GM18507 (cell line): Measurements from ENCODE around the gene GXYLT2.

Experiments
- DNase-seq: peaks from one replicate; pipeline ENCODE4 v3.0.0; 2011; ENCODE audit warnings: low read depth; ENCODE audit not compliant: insufficient read length; ENCODE audit errors: extremely low spot score
- FAIRE-seq: peaks from 2 replicates; lab custom pipeline; 2011; peaks lifted over from hg19 to GRCh38; lab: Jason Lieb, UNC

The GXYLT2 gene

DNA sequence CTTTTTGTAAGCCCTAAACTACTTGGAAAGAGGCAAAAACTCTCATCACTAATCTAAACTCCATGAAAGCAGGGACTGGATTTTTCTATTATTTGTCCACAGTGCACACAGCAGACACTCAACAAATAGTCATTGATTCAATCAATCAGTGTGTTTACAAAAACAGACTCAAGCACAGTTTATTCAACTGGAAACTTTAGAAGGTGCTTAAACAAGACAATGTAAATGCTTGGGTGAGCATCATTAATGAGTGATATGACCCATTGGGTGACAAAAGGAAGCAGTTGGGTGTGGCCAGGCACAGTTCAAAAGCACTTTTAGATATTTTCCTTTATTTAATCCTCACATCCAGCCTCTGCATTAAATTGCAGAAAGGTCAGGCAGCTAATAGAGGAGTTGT lies 76.8 kb downstream of the GXYLT2 start:
- FAIRE-seq, result peak; percentile 45
- no peak for DNase-seq

DNA sequence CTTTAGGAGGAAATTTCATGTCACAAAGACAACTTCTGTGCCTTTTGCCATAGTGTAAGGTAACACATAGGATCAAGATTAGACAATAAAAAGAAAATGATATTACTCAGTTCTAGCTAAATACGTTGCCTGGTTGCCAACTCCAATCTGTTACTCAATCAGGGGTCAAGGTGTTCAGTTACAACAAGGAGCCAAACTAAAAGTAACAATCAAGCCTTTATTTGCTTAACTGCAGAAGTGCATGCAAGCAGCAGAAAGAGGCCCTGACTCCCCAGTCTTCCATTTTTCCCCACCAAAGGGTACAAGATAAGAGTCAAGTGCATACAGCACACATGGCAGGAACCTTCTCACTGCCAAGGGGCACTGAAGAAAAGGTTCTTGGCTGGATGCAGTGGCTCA lies 80.4 kb downstream of the GXYLT2 start:
- no peak for FAIRE-seq

GRCh38 chr3:72969766-72970165 lies 81.9 kb downstream of the GXYLT2 start:
- FAIRE-seq, result no peak
- no peak for DNase-seq

More for the DNA sequence above, 80.4 kb downstream of the GXYLT2 start:
- DNase-seq, result no peak

DNA sequence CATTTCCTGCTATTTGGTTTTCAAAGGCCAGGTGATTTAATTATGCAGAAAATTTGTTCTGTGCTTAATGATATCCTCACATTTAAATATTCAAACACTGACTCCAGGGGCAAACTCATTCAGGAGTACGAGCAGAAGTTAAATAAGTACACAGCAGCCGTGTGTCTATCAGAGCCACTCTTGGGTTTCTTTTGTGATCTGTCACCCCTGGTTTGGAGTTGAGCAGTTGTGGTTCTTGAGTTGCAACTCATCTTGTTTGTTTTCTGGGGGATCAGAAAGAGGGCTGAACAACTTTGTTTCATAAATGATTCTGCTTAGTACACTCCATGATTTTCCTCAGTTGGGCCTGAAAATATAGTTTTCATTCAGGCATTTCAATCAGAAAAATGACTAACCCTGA lies 83.1 kb downstream of the GXYLT2 start:
- FAIRE-seq, result no peak
- DNase-seq, result no peak

DNA sequence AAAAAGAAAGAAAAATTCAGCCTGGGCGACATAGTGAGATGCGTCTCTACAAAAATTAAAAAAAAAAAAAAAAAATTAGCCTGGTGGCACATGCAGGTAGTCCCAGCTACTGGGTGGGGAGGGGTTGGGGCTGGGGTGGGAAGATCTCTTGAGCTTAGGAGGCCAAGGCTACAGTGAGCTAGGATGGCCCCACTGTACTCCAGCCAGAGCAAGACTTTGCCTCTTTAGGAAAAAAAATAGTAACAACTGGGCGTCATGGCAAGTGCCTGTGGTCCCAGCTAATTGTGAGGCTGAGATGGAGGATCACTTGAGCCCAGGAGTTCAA lies 84.8 kb downstream of the GXYLT2 start:
- no peak for FAIRE-seq

GRCh38 chr3:72973031-72973723 lies 85.3 kb downstream of the GXYLT2 start:
- FAIRE-seq (no peak), DNase-seq (no peak)

More for the DNA sequence above, 84.8 kb downstream of the GXYLT2 start:
- no peak for DNase-seq

DNA sequence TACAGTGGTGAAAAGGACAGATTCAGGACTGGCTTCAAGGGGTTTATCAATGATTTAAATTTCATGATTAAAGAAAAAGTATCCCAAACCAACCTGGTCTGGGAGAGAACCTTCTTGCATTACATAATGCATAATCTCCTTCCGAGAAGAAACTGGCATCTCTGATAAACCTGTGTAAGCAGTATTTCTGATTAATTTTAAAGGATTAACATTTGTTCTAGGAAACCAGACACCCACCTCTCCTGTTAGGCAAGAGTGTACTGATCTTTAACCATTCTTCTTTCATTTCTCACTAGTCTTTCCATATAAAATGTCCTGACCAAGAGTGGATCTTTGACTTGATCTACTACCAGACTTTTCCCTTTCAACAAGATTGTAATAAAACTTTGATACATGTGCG lies 85.9 kb downstream of the GXYLT2 start:
- FAIRE-seq, result no peak

DNA sequence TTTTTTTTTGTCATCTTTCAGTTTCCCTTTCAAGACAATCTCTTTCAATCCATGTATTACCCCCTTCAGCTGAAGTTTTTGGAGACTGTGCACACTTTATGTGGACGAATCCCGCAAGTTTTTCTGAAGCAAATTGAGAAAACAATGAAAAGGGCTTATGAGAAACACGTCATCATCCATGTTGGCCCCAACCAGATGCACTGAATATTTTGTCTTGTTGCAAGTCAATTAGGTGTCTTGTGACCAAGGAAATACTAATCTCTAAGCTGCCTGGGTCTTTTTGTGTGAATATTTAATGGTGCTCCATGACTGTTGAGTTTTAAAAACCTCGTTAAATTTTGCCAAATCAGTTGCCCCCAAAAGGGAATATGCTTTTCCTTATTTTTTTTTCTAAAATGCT lies 87.1 kb downstream of the GXYLT2 start:
- no peak for DNase-seq
- FAIRE-seq, result peak; percentile 31

More for the DNA sequence above, 85.9 kb downstream of the GXYLT2 start:
- no peak for DNase-seq

- DNase-seq (no peak), FAIRE-seq (no peak)
Measured at GRCh38 chr3:72976281-72976741, 88.5 kb downstream of the GXYLT2 start.

- no peak for DNase-seq
Measured at GRCh38 chr3:72977060-72977808, 89.4 kb downstream of the GXYLT2 start.

GRCh38 chr3:72982609-72983366 lies 94.9 kb downstream of the GXYLT2 start:
- no peak for FAIRE-seq
- DNase-seq, result no peak

More at GRCh38 chr3:72977060-72977808, 89.4 kb downstream of the GXYLT2 start:
- peak; percentile 72 for FAIRE-seq

DNA sequence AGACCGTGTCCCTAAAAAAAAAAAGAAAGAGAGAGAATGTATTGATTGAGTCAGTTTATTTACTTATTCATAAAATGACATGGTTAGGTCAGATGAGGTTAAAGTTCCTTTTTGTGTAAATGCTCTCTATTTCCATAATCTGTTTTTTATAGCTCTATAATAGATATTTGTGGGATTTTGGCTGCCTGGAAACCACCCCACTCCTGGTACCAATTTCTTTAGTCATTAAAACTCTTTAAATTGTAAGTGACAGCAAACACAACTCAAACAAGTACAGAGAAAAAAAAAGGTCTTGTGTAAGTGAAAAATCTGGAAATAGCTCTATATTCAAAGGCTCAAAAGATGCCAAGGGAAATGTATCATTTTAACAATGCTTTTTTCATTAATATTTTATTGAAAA lies 97.7 kb downstream of the GXYLT2 start:
- DNase-seq, result no peak
- FAIRE-seq, result no peak

DNA sequence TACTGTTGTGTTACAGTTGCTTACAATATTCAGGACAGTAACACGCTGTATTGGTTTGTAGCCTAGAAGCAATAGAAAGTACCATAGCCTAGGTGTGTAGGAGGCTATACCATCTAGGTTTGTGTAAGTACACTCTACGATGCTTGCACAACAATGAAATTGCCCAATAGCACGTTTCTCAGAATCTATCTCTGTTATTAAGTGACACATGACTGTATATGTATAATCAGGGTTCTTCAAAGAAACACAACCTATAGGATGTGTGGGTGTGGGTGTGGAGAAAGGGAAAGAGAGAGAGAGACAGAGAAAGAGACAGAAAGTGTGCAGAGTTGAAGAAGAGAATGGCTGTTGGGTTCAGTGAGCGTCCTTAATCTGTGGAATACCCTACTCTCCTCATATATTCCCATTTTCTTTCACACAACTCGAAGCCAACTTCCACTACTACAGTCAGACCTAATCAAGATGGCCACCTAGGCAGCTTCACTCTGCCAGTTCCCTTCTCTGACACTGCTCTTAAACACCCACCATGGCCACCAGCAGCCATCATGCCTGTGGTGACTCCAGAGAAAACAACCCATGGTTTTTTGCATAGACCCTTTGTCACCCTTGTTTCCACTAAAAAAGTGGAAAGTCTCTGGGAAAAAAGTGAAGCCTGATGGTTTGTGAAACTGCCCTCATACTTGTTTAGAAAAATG lies 103.0 kb downstream of the GXYLT2 start:
- DNase-seq (no peak), FAIRE-seq (no peak)

GRCh38 chr3:72991522-72991921 lies 103.7 kb downstream of the GXYLT2 start:
- DNase-seq, result no peak
- FAIRE-seq, result no peak

DNA sequence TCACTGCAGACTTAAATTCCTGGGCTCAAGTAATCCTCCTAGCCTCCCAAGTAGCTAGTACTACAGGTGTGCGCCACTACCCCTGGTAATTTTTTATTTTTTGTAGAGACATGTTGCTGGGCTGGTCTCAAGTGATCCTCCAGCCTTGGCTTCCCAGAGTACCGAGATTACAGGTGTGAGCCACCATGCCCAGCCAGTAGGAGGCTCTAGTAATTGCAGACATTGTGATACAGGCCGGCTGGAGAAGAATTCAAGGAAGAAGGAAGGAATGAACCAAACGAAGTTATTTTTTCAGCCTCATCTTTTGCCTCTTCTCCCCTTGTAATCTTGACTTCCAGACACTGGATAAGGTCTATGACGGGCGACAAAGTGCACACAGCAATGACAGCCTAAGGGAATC lies 105.5 kb downstream of the GXYLT2 start:
- DNase-seq (no peak), FAIRE-seq (no peak)

GRCh38 chr3:72995337-72995736 lies 107.5 kb downstream of the GXYLT2 start:
- FAIRE-seq, result no peak
- no peak for DNase-seq

DNA sequence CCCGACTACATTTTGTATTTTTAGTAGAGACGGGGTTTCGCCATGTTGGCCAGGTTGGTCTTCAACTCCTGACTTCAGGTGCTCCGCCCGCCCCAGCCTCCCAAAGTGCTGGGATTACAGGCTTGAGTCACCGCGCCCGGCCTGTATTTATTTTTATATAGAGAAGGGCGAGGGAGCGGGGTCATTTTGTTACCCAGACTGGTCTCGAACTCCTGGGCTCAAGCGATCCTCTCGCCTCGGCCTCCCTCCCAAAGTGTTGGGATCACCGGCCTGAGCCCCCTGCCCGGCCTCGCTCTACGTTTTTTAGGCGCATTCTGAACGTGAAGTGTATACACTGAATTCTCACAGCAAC lies 108.3 kb downstream of the GXYLT2 start:
- DNase-seq, result no peak
- no peak for FAIRE-seq

- peak; percentile 82 for DNase-seq
- peak; percentile 89 for FAIRE-seq
Measured at GRCh38 chr3:72996473-72997333, 108.9 kb downstream of the GXYLT2 start, which contains the start of gene PPP4R2. PPP4R2 (plus strand) TSS chr3:72996811; CDS start chr3:72997038, 227 bp downstream.

GRCh38 chr3:72997421-72997961 lies 109.6 kb downstream of the GXYLT2 start:
- DNase-seq (no peak), FAIRE-seq (peak; percentile 9)
